Mesothelial cell of epicardium (in vitro differentiated cells): ENCODE results near the gene NAA16. TPM values are rescaled to one million over a fixed set of nuclear protein-coding genes. Genes with fewer than 3 reads are reported as not detected.

Experiments
- DNase-seq, 2 experiments: peaks; one replicate each; pipeline ENCODE4 v3.0.0; 2021; ENCODE audit warnings: low spot score in 2 of 2; ENCODE audit not compliant: unreplicated experiment in 2 of 2
- H3K27ac Mint-ChIP-seq: 2 replicates; pipeline ENCODE4 v1.8.0; 2021; ENCODE audit warnings: mixed read lengths
- H3K27me3 Mint-ChIP-seq: 2 replicates; pipeline ENCODE4 v1.8.0; 2021; ENCODE audit warnings: low read depth, mixed read lengths
- H3K36me3 Mint-ChIP-seq: 2 replicates; pipeline ENCODE4 v1.8.0; 2021; ENCODE audit warnings: mixed read lengths
- H3K4me1 Mint-ChIP-seq: 2 replicates; pipeline ENCODE4 v1.8.0; 2021; ENCODE audit warnings: mixed read lengths
- H3K4me3 Mint-ChIP-seq: 2 replicates; pipeline ENCODE4 v1.8.0; 2021; ENCODE audit warnings: mild to moderate bottlenecking, moderate library complexity, mixed read lengths
- H3K9me3 Mint-ChIP-seq: 2 replicates; pipeline ENCODE4 v1.8.0; 2021; ENCODE audit warnings: mixed read lengths
- total RNA-seq: library from RNA; stranded (reverse); gene quantifications from 3 replicates; pipeline ENCODE4 v1.2.1, GENCODE V29; 2021
- TF ChIP-seq, protein P1 (sequence below): fragments of 200-600 bp; sonication (generic); IDR thresholded peaks from one replicate; pipeline ENCODE4 v1.5.0; 2021; ENCODE audit warnings: antibody characterized with exemption; ENCODE audit not compliant: unreplicated experiment

Gene NAA16
- total RNA-seq, 1 donor from 2014 or later = 40.0 TPM

GRCh38 chr13:41411522-41411921 lies 100.5 kb downstream of the NAA16 start:
- Mint-ChIP-seq H3K27ac (no peak overlapping the region), H3K4me3 (no peak overlapping the region), H3K27me3 (no peaks in the 10 kb centered on the region), H3K9me3 (peaks cover 15% of the 10 kb centered on the region), H3K4me1 (no peaks in the 10 kb centered on the region), H3K36me3 (no peaks in the 10 kb centered on the region)
- TF ChIP-seq, protein P1, sequence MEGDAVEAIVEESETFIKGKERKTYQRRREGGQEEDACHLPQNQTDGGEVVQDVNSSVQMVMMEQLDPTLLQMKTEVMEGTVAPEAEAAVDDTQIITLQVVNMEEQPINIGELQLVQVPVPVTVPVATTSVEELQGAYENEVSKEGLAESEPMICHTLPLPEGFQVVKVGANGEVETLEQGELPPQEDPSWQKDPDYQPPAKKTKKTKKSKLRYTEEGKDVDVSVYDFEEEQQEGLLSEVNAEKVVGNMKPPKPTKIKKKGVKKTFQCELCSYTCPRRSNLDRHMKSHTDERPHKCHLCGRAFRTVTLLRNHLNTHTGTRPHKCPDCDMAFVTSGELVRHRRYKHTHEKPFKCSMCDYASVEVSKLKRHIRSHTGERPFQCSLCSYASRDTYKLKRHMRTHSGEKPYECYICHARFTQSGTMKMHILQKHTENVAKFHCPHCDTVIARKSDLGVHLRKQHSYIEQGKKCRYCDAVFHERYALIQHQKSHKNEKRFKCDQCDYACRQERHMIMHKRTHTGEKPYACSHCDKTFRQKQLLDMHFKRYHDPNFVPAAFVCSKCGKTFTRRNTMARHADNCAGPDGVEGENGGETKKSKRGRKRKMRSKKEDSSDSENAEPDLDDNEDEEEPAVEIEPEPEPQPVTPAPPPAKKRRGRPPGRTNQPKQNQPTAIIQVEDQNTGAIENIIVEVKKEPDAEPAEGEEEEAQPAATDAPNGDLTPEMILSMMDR = no peak
- DNase-seq = no peak

GRCh38 chr13:41413872-41414271 lies 102.8 kb downstream of the NAA16 start:
- DNase-seq = no peak
- Mint-ChIP-seq H3K27me3 (no peaks in the 10 kb centered on the region), H3K4me1 (peaks cover 5% of the 10 kb centered on the region), H3K27ac (no peak overlapping the region), H3K4me3 (no peak overlapping the region), H3K9me3 (peaks cover 12% of the 10 kb centered on the region), H3K36me3 (peaks cover 3% of the 10 kb centered on the region)
- TF ChIP-seq, protein P1 = no peak

- no peak for DNase-seq
- TF ChIP-seq, protein P1 = no peak
- Mint-ChIP-seq H3K4me1 (peaks cover 5% of the 10 kb centered on the region), H3K9me3 (peaks cover 12% of the 10 kb centered on the region), H3K27ac (no peak overlapping the region), H3K4me3 (no peak overlapping the region), H3K27me3 (no peaks in the 10 kb centered on the region), H3K36me3 (peaks cover 3% of the 10 kb centered on the region)
Observed at GRCh38 chr13:41416276-41416675, 105.2 kb downstream of the NAA16 start.

DNA sequence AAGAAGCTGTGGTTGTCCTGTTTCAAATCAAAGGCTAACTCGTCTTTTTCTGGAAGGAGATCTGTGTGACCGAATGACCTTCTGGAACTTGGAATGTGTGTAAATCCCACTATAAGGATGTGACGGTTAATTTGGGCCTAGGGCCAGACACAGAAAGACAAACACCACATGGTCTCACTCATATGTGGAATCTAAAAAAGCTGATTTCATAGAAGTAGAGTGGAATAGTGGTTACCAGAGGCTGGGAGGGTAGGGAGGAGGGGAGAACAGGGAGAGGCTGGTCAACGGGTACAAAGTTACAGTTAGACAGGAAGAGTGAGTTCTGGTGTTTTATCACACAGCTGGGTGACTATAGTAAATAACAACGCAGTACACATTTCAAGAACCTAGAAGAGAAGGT lies 107.0 kb downstream of the NAA16 start:
- peak overlapping the region; percentile 59 for H3K27ac Mint-ChIP-seq
- H3K27me3 Mint-ChIP-seq = no peaks in the 10 kb centered on the region
- H3K36me3 Mint-ChIP-seq = peaks cover 3% of the 10 kb centered on the region
- no peak for DNase-seq
- peaks cover 5% of the 10 kb centered on the region for H3K4me1 Mint-ChIP-seq
- no peak overlapping the region for H3K4me3 Mint-ChIP-seq
- H3K9me3 Mint-ChIP-seq = peaks cover 12% of the 10 kb centered on the region
- TF ChIP-seq, protein P1 = no peak

GRCh38 chr13:41418731-41419130 lies 107.7 kb downstream of the NAA16 start:
- peaks cover 5% of the 10 kb centered on the region for H3K4me1 Mint-ChIP-seq
- peaks cover 12% of the 10 kb centered on the region for H3K9me3 Mint-ChIP-seq
- no peak for DNase-seq
- no peaks in the 10 kb centered on the region for H3K27me3 Mint-ChIP-seq
- no peak overlapping the region for H3K27ac Mint-ChIP-seq
- TF ChIP-seq, protein P1 = no peak
- H3K36me3 Mint-ChIP-seq = peaks cover 3% of the 10 kb centered on the region
- H3K4me3 Mint-ChIP-seq = no peak overlapping the region

- H3K27me3 Mint-ChIP-seq = no peaks in the 10 kb centered on the region
- peaks cover 5% of the 10 kb centered on the region for H3K4me1 Mint-ChIP-seq
- TF ChIP-seq, protein P1 = no peak
- H3K9me3 Mint-ChIP-seq = peaks cover 7% of the 10 kb centered on the region
- peak overlapping the region; percentile 51 for H3K27ac Mint-ChIP-seq
- H3K36me3 Mint-ChIP-seq = peaks cover 3% of the 10 kb centered on the region
- H3K4me3 Mint-ChIP-seq = no peak overlapping the region
- no peak for DNase-seq
Observed at GRCh38 chr13:41419206-41419605, 108.1 kb downstream of the NAA16 start.
